VCaP (cell line): ENCODE measurements around the gene KCNMB2.
A peak's percentile ranks its signal among the peaks of the same experiment; 100 is the strongest.

ENCODE experiments used
- H3K27ac ChIP-seq: fragments of 450-650 bp; 2 replicates; pipeline ENCODE4 v1.5.1; 2017
- TF ChIP-seq, protein P1 (sequence below): fragments of 450-650 bp; conservative IDR thresholded peaks from 2 replicates; pipeline ENCODE4 v1.5.1; 2017; ENCODE audit warnings: mild to moderate bottlenecking, moderate library complexity

The KCNMB2 gene

DNA sequence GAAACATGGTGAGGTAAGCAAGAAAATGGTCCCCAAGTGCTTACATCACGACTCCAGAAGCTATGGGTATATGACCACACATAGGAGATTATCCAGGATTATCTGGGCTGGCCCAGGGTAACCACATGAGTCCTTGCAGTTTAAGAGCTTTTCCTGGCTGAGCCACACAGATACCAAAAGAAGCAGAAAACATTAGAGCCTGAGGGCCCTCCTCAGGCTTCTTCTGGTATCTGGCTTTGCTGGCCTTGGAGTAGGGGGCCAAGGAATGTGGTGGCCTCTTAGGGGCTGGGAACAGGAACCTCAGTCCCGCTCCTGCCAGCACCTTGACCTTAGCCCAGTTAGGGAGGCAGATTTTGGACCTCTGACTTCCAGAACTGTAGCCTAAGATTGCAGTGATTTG, 259.1 kb downstream of the KCNMB2 start:
- no peak overlapping the region for H3K27ac ChIP-seq
- TF ChIP-seq, protein P1, sequence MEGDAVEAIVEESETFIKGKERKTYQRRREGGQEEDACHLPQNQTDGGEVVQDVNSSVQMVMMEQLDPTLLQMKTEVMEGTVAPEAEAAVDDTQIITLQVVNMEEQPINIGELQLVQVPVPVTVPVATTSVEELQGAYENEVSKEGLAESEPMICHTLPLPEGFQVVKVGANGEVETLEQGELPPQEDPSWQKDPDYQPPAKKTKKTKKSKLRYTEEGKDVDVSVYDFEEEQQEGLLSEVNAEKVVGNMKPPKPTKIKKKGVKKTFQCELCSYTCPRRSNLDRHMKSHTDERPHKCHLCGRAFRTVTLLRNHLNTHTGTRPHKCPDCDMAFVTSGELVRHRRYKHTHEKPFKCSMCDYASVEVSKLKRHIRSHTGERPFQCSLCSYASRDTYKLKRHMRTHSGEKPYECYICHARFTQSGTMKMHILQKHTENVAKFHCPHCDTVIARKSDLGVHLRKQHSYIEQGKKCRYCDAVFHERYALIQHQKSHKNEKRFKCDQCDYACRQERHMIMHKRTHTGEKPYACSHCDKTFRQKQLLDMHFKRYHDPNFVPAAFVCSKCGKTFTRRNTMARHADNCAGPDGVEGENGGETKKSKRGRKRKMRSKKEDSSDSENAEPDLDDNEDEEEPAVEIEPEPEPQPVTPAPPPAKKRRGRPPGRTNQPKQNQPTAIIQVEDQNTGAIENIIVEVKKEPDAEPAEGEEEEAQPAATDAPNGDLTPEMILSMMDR = no peak

DNA sequence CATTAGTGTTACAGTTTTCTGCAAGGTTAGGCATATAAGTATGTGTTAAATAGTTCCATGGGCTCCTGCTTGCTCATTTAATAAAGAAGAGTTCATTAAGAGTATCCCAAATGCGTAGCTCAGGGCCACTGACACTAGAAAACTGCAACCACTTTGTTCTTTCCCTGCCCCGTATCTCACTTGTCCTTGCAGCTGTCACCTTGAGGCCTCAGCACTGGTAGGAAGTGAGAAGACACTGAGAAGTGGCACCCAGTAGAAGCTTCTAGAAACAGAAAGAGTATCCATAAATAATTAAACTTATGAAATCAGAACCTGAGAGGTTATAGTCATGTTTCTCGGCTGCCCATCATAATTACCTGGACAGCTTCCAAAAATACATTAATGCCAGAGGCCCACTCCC, 266.0 kb downstream of the KCNMB2 start:
- TF ChIP-seq, protein P1 = no peak
- peak overlapping the region; percentile 18; the same call in 1 of the 2 replicates for H3K27ac ChIP-seq

- TF ChIP-seq, protein P1 = no peak
Measured at GRCh38 chr3:178802993-178803693, 266.9 kb downstream of the KCNMB2 start.

DNA sequence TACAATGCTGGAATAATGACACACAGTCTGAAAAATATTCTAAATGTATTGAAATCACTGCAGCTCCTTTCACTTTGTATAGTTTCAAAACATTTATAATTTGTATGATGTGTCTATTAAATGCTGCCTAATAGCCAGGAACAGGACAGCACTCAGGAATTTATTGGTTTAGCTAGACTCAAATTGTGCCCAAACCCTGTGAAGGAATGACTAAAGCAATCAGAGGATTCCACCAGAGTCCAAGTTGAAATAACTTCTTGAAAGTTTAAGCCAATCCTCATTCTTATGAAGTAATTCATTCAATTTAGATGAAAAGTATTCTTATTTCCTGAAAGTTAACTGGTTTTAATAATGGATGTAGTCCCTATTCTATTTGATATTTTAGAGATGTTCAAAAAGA, 268.4 kb downstream of the KCNMB2 start:
- TF ChIP-seq, protein P1 = no peak
- H3K27ac ChIP-seq = no peak overlapping the region

More at GRCh38 chr3:178802993-178803693, 266.9 kb downstream of the KCNMB2 start:
- peak overlapping the region; percentile 18; the same call in 1 of the 2 replicates for H3K27ac ChIP-seq

DNA sequence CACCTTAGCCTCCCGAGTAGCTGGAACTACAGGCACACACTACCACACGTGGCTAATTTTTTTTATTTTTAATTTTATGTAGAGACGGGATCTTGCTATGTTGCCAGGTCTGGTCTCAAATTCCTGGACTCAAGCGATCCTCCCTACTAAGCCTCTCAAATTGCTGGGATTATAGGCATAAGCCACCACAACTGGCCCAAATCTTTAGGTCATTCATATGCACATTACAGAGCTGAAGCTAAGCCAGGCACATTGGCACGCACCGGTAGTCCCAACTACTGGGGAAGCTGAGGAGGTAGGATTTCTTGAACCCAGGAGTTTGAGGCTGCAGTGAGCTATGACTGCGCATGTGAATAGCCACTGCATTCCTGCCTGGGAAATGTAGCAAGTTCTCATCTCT, 269.5 kb downstream of the KCNMB2 start:
- H3K27ac ChIP-seq = no peak overlapping the region
- TF ChIP-seq, protein P1 = no peak

DNA sequence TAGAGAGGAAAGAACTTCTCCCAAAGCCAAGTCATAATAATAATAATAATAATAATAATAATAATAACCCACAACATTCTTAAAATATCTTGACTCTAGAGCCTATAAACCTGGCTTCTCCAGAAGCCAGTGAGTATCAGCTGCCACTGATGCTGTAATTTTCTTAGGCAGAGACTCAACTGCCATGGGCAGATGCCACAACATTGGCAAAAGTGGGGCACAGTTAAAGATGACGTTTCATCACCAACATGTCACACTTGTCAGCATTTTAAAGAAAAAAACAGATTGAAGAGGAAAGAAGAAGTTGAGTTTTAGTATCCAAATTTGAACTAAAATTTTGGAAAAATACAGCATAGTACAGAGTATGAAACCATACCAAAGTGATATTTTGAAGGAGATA, 270.4 kb downstream of the KCNMB2 start:
- H3K27ac ChIP-seq = no peak overlapping the region
- TF ChIP-seq, protein P1 = no peak

- H3K27ac ChIP-seq = no peak overlapping the region
- TF ChIP-seq, protein P1 = no peak
Measured at GRCh38 chr3:178807694-178808093, 271.5 kb downstream of the KCNMB2 start.
